ENCODE data around the gene ANKRD55.

DNA sequence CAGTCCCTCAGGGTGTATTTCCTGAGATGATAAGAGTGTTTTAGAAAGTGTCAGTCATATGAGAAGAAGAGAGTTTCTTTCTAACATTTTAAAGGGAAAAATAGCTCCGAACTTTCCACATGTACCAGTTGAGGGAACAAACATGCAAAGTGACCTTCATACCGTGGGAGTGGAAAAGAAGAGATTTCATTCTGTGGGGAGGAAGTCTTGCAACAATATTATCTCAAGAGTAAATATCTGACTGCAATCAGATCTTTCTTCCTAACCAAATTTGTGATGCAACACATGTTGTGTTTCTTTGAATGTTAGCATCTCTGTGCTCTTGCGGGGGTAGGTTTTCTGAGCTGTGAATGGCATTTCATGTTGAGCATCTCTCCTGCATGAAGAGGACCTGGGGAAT, 30.6 kb downstream of the ANKRD55 start:
- TF ChIP-seq CTCF (IDR thresholded peaks at IDR 0.05): no peak
- TF ChIP-seq POLR2A (IDR thresholded peaks at IDR 0.05): no peak
